ENCODE measurements around the gene KDM3A. TPM values are rescaled to one million over a fixed set of nuclear protein-coding genes. Genes with fewer than 3 reads are reported as not detected.

KDM3A gene
- polyA plus RNA-seq, 1 experiment = 33.0 TPM

- POLR2A ChIA-PET = interaction anchor here (0.7 to 2.5 kb wide), 19 partner anchors 13 to 335 kb away, joined by 3 to 15 read pairs (median 5); partner anchors contain the start of genes IMMT, POLR1A and PTCD3
- H3K27ac ChIP-seq (ENCODE audit: low read depth, low read length) = peak overlapping the region; percentile 87
- no peak for DNase-seq (ENCODE audit: low read depth, low spot score)
- peaks cover 3% of the 10 kb centered on the region; the same call in 1 of the 2 replicates for H3K9me3 ChIP-seq (ENCODE audit: control insufficient read depth, insufficient read depth, low read length)
- CTCF ChIA-PET = interaction anchor here (0.6 to 1.5 kb wide), 6 partner anchors 14 to 322 kb away, joined by 3 to 9 read pairs (median 3); no protein-coding TSS in a partner anchor
- H3K27me3 ChIP-seq (ENCODE audit: control insufficient read depth, insufficient read depth, low read length) = no peaks in the 10 kb centered on the region
- H3K4me3 ChIP-seq (ENCODE audit: low read depth, low read length) = peak overlapping the region; percentile 90
- TF ChIP-seq CTCF (IDR thresholded peaks at IDR 0.05; ENCODE audit: low read depth, low read length) = no peak
Measured at GRCh38 chr2:86441392-86441881, 266 bp downstream of the KDM3A start.

- no peaks in the 10 kb centered on the region for H3K27me3 ChIP-seq (ENCODE audit: control insufficient read depth, insufficient read depth, low read length)
- ChIA-PET CTCF (interaction anchor here (0.6 to 1.5 kb wide), 2 partner anchors 21 to 221 kb away, joined by 3 to 6 read pairs; no protein-coding TSS in a partner anchor), POLR2A (interaction anchor here (0.5 to 2.5 kb wide), 16 partner anchors 12 to 1916 kb away, joined by 3 to 15 read pairs (median 5); partner anchors contain the start of genes IMMT, POLR1A and PTCD3)
- H3K9me3 ChIP-seq (ENCODE audit: control insufficient read depth, insufficient read depth, low read length) = peaks cover 3% of the 10 kb centered on the region; the same call in 1 of the 2 replicates
- peak; percentile 26 for DNase-seq (ENCODE audit: low read depth, low spot score)
- TF ChIP-seq CTCF (IDR thresholded peaks at IDR 0.05; ENCODE audit: low read depth, low read length) = no peak
- peak overlapping the region; percentile 90 for H3K4me3 ChIP-seq (ENCODE audit: low read depth, low read length)
- peak overlapping the region; percentile 87 for H3K27ac ChIP-seq (ENCODE audit: low read depth, low read length)
Measured at GRCh38 chr2:86441882-86442641, 891 bp downstream of the KDM3A start.

- Histone ChIP-seq H3K9me3 (ENCODE audit: control insufficient read depth, insufficient read depth, low read length) (peaks cover 3% of the 10 kb centered on the region; the same call in 1 of the 2 replicates), H3K27me3 (ENCODE audit: control insufficient read depth, insufficient read depth, low read length) (no peaks in the 10 kb centered on the region), H3K27ac (ENCODE audit: low read depth, low read length) (peak overlapping the region; percentile 87), H3K4me3 (ENCODE audit: low read depth, low read length) (peak overlapping the region; percentile 90)
- CTCF ChIA-PET = interaction anchor here (1.5 kb wide), 1 partner anchor 222 kb away, joined by 6 read pairs; no protein-coding TSS in a partner anchor
- peak; percentile 82 for DNase-seq (ENCODE audit: low read depth, low spot score)
- no peak for TF ChIP-seq CTCF (IDR thresholded peaks at IDR 0.05; ENCODE audit: low read depth, low read length)
- POLR2A ChIA-PET = interaction anchor here (0.6 to 2.5 kb wide), 6 partner anchors 36 to 288 kb away, joined by 3 to 15 read pairs (median 4); partner anchors contain the start of gene IMMT
Measured at GRCh38 chr2:86442642-86443005, 1.5 kb downstream of the KDM3A start.

DNA sequence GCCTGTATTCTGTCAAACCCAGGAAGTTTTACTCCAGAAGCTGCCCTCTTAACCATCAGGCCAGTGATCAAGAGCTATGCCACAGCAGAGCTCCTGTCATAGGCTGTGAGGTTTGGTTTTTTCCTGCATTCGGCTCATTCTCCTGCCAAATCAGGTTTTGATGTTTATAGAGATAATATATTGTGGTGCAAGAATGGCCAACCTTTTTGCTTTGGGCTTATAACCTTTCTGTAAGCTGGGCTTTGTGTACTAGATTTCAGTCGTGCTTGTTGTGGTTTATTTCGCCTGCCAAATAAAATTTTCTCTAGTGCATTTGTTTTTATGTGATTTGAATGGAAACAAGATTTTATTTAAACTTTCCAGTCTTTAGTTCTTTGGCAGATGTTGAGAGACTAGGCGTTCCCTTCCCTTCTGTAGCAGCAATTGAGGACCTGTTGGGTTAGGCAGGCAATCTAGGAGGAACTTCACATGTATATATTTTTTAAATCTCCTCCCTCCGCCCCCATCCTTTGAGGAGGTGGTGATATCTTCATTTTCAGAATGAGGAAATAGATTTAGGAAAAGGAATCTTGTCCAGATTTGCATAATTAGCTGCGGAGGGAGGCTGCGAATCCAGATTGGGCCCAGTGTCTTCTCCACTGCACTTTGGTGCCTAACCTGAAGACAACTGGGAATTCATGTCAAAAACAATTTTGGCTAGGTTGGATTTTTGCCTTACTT lies 2.6 kb downstream of the KDM3A start:
- ChIA-PET POLR2A (no interaction called here), CTCF (interaction anchor here (1.0 kb wide), 1 partner anchor 223 kb away, joined by 3 read pairs; no protein-coding TSS in a partner anchor)
- TF ChIP-seq CTCF (IDR thresholded peaks at IDR 0.05; ENCODE audit: low read depth, low read length) = no peak
- Histone ChIP-seq H3K27ac (ENCODE audit: low read depth, low read length) (no peak overlapping the region), H3K27me3 (ENCODE audit: control insufficient read depth, insufficient read depth, low read length) (no peaks in the 10 kb centered on the region), H3K9me3 (ENCODE audit: control insufficient read depth, insufficient read depth, low read length) (peaks cover 3% of the 10 kb centered on the region; the same call in 1 of the 2 replicates), H3K4me3 (ENCODE audit: low read depth, low read length) (no peak overlapping the region; the same call in 1 of the 2 replicates)
- DNase-seq (ENCODE audit: low read depth, low spot score) = no peak

All from AG04450 (cell line).